SW 1271 (cell line): Measurements from ENCODE around the gene SEMA3C.
A peak's percentile ranks its signal among the peaks of the same experiment; 100 is the strongest.

Experiments
- DNase-seq, 2 experiments: peaks; one replicate each; lab custom pipeline; 2025; lab: John Stamatoyannopoulos, UW

Gene SEMA3C

DNA sequence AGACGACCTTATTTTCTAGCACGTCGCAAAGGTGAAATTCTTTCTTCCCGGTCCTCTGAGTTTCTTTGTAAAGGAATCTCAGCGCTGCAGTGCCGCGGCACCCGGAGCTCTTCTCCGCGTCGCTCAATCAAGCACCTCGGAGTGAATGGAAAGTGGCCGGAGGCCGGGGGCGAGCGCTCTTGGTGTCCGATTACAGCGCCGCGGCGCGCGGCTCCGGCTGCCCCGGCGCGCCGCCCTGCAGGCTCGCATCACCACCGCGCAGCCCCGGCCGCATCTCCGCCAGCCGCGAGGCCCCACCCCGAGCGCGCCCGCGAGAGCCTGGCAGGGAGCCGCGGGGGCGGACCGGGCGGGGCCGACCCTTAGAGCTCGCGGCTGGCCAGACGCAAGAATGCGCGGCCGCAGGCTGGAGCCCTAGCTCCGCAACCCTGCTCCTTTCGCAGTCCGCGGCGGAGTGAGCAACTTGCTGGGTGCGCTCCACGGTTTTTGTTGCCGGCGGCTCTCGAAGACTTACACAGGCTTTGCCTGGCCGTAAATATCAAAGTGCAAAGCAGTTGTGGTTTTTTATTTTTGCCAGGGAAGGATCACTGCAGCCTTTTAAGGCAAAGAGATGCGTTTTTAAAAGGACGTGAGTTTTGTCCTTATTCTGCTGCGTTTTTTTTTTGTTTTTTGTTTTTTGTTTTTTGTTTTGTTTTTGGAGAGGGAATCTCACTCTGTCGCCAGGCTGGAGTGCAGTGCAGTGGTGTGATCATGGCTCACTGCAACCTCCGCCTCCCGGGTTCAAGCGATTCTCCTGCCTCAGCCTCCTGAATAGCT lies at the start of gene SEMA3C:
TSS of gene SEMA3C (minus strand) at position 143 of the 813 bp plus-strand sequence. CDS start 2,270 bp downstream, outside the sequence.
- peak; percentile 65 to 97 for DNase-seq

DNA sequence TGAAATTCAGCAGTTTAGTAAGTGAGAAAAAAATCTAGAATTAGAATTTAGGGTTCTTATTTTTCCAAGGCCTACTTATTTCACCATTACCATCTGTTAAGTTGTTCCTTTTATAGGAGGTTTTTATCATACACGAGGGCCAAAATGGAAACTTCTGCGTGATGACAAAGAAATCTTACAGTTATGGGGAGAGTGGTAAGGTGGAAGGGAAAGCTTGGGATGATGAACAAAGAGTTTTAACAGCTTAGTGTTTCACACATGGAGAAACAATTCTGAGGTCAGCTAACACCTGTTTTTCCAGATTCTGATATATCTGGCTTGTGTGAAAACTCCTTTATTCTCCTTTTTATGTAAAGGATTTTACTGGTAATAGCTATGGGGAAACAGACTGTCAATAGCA lies 49.8 kb upstream of the SEMA3C start:
- DNase-seq, result no peak

DNA sequence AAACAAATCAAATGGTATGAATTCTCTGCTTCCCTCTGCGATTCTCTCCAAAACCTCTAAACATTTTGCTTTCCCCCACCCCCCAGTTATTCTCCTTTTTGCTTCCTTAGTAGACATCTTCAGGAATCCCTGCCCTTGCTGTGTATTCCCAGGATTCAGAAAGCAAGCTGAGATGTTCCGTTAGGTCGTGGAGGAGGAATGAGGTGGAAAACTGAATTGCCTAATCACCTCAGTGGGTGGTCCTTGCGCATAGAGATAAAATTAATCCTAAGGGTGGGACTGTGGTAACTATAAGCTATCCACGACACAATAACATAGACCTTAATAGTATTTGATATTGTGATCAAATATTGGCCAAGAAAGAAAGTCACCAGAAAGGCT lies 49.1 kb upstream of the SEMA3C start:
- DNase-seq, result no peak

DNA sequence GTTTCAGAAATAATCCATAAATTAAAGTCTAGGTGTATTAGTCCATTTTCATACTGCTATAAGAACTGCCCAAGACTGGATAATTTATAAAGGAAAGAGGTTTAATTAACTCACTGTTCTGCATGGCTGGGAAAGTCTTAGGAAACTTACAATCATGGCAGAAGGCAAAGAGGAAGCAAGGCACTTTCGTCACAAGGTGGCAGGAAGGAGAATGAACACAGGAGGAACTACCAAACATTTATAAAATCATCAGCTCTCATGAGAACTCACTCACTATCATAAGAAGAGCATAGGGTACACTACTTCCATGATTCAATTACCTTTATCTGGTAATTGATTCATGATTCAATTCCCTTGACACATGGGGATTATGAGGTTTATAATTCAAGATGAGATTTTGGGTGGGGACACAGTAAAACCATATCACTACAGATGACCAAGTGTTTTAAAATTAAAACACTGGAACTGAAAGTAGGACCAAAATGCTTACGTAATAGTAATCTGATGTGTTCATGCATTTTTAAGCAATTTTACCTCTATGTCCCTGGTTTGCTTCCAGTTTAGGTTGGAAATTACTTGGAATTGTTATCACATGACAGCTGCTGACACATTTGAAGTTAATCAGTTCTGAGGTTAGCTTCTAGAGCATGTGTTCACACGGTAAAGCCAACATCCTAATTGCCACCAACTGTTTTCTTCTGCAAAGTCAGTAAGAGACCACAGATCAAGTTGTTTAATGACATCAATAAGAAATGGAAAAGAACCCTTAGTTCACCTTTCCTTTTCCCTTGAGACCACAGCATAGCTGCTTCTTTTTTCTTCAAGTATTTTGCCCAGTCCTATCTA lies 48.4 kb upstream of the SEMA3C start:
- no peak for DNase-seq

DNA sequence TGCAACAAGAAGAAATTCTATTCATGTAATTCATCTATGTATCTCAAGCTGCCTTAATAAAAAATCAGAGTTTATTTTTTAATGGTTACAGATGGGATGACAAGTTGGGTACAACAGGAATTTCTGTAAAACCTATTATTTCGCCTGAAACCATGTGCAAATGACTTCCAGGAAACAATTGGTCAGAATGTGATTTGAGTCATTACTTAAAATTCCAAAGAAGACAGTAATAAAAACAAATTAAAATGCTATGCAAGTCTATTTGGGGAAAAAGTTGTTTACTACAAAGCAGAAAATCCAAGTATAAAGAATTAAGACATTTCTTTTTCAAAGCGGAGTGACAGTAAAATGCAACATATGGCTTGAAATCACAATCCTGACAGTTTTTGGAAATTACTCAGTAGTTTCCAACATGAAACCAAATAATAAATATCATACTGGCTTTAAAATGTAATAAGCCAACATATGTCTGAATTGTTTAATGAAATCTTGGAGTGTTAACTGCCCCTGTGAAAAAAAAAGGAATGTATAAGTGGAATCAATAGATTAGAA lies 41.5 kb upstream of the SEMA3C start:
- DNase-seq, result no peak

DNA sequence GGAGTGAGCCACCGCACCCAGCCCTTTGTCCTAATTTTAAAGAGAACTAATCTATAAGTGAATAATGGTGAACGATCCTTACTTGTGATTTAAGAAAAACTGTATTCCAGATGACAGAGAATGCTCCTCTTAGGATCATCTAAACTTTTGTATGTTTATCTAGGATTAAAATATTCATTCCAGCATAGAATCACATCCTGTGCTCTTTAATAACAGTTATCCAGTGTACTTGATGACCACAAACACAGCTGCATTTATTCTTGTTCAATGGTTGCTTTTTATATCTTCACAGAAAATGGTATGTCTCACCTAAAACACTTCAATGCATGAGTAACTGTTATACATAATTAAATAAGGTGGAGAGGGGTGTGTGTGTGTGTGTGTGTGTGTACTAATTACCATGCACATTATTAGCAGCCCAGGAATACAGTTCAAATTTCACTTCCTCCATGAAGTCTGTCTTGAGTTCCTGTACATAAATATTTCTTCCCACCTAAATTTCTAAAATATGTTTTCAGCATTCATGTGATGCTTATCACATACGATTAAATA lies 38.5 kb upstream of the SEMA3C start:
- no peak for DNase-seq

DNA sequence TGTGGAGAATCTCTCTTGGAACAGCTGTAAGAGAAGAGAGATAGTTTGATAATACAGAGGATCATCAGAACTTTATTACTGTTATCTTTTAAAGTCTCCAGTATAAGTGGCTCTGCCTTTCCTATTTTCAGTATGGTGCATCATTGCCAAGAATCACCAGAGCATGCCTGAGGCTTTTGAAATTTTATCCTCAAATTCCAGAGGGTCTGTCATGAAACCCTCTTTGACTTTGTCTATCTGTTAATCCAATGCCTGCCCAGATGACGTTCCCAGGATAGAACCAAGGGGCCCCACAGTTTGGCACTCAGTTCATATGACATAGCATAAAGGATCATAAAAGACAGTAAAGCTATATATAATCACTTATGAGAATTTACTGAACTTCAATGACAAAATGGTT lies 35.3 kb upstream of the SEMA3C start:
- no peak for DNase-seq

DNA sequence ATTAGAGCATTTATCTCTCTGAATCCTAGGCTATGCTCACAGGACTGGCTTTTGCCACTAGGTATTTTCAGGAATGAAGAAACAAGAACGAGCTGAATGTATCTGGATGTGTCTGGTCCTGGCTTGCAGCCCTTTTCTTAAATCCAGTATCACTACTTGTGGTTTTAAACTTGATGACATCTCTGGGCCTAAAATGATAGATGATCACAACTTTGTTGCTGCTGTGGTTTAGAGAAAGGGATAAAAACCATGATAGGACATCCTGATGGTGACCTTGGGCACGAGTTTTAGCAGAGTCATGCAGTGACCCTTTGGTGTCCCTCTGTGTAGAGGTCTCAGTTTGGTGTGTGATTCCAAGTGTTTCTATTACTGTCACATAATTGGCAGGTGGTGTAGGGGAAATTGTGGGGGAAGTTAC lies 31.7 kb upstream of the SEMA3C start:
- DNase-seq, result no peak

- no peak for DNase-seq
Measured at GRCh38 chr7:80949449-80949848, 30.6 kb upstream of the SEMA3C start.

GRCh38 chr7:80946858-80947257 lies 28.0 kb upstream of the SEMA3C start:
- no peak for DNase-seq

- no peak for DNase-seq
Measured at GRCh38 chr7:80945976-80946375, 27.1 kb upstream of the SEMA3C start.

DNA sequence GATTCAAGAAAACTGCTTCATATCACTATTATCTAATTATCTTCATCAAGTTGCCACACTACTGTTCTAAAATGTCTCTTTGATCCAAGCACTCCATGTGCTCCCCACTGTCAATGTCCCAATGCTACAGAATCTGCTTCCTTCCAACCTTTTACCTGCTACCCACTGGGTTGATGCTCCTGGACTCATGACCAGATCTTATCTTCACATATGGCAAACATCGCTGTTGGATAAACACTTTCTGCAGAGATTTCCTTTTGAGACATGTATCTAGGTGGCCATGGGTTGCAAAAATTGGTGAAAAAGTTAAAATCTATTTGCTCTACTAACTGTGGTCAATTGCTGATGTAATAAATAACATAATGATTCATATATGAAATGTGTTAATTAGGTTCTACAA lies 24.5 kb upstream of the SEMA3C start:
- no peak for DNase-seq

DNA sequence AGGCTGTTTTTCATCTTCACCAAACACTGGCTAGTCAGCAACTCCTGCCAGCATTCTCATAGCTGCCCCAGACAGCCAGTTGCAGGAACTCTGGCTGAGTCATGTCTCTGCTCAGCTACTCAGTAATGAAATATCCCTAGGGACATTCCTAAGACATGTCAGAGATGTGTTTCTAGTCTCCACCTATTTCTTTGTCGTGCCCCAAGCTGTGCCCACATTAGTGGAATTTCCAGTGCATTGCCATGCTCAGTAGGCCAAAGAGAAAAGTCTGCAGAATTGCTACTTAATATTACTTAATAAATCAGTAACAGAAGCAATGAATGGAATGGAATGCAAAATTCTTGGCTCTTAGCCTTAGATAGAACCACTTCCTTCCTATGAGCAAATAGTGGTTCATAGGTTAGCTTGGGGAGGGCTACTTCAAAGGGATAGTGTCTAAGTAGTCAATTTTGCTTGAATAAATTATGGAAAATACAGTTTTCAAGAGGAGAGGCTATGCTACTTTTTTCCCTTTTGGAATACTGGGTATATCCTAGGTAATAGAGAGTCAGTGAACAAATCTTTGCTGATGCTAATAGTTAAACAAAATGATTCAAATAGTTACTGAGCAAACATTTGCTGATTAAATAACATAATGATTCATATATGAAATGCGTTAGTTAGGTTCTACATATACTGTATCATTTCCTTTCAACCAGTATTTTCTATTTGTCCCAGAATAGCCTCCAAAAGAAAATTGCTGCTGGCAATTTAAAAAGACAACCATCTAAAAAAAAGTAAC lies 23.6 kb upstream of the SEMA3C start:
- DNase-seq, result peak; percentile 87 to 97

DNA sequence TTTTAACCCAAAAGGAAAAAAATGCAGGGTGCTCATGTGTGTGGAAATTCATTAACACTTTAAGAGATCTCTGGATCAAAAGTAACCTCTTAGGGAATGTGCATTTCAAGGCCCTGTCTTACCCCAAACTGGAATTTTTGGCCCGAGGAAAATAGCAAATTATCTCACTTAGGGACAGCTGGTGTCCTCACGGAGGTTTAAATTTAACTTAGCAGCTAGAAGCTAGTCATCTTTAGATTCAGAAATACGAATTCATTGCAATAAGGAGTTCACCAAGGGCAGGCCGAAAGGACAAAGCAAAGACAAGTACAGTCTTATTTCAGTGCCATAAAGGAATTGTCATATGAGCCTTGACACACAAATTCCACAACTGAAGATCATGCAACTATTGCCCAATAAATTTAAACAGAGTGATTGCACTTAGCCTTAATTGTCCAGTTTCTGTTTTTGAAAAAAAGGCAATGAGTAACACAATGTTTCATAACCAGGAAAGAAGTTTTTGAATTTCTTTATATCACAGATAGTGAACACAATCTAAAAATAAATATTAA lies 22.4 kb upstream of the SEMA3C start:
- DNase-seq, result peak in 1 of 2 experiments; percentile 35

GRCh38 chr7:80940539-80941207 lies 21.8 kb upstream of the SEMA3C start:
- DNase-seq, result no peak

GRCh38 chr7:80937336-80937735 lies 18.5 kb upstream of the SEMA3C start:
- DNase-seq, result no peak

DNA sequence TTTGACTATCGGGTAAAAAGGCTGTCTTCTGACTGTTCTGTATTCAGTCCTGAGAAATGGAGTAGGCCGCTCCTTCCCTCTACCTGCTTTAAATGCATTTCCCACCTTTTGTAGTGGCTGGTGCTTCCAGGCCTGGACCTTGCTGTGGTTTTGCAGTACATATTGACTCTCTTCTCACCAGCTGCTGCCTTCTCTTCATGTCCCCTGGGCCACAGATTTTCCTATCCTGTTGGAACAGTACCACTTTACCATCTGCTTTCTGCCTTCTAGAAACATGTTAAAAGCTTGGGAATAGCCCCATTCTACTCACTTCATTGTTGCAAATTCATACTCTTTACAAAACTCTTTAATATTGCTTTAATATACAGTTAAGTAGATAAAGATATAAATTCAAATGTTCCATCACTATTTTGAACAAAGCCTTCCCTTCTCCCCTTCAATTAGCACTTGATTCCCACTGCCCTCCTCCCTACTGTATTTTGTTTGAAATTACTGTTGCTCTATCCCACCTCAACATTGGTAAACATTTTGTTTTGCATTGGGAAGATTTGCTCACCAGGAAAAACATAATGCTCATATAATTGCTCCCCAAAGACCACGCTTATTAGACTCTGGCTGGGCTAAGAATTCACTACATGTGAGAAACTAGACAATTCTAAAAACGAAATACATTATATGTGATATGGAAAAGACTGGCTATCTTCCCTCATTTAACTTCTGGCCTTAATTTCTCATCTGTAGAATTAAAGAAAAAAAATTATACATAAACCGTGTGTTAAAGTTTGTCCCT lies 17.3 kb upstream of the SEMA3C start:
- DNase-seq, result no peak

DNA sequence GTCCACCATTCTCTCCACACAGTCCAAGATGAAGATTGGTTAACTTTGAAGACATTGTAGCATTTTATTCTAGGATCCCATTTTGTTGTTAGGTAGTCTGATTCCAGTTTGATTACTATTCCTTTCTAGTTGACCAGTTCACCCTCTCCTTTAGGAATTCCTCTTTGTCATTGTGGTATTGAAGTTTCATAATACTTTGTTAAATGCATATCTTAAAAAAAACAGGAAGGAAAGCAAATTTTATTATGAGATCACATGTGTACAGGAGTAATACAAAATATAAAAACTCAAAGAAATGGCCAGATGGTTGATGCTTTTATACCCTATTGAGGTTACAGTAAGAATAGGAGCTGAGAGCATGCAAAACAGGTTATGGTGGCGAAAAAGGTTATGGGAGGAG lies 15.5 kb upstream of the SEMA3C start:
- DNase-seq, result peak in 1 of 2 experiments; percentile 18

DNA sequence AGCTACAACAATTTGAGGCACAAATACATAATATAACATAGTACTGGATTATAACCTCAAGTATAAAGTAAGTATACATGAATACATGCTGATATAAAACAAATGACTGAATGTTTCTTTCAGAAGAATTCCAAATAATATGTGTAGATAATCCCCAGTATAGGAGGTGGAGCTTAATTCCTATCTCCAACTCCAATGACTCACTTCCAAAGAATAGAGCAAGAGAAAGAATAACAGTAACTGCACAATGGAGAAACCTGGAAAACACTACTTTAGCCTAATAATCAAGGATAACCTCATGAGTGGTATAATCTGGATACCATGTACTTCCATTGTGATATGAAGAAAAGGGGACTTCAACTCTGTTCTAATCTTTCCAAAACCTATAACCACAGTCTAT lies 13.7 kb upstream of the SEMA3C start:
- no peak for DNase-seq

DNA sequence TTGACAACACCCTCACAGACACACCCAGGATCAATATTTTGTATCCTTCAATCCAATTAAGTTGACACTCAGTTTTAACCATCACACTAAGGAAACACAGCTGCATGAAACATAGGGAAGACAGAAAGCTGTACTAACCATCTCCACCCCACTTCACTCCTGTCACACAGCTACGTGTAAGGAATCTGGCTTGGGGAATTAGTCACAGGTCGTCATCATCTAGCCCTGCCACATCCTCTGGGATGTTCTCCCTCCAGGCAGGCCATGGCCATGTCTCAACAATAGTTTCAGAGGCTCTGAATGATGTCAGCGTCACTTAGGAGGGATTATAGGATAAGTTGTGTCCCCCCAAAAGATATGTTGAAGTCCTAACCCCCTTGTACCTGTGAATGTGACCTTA lies 10.8 kb upstream of the SEMA3C start:
- no peak for DNase-seq
